GM19023 (cell line): Measurements from ENCODE around the gene ARHGAP26.
"Not testable (repeated sequence)": the region's sequence is repeated elsewhere in the genome, so short reads cannot be mapped to it uniquely, and the experiment has no call there.

Experiments
- ATAC-seq: cut with Tn5 transposase; IDR thresholded peaks from one replicate; pipeline ENCODE4 v1.9.1; 2021; ENCODE audit warnings: mild to moderate bottlenecking, moderate library complexity; ENCODE audit not compliant: unreplicated experiment

ARHGAP26 gene

GRCh38 chr5:143195491-143195890 is 425.3 kb downstream of the ARHGAP26 start:
- ATAC-seq: no peak

GRCh38 chr5:143196601-143197259 is 426.6 kb downstream of the ARHGAP26 start:
- no peak for ATAC-seq

GRCh38 chr5:143197260-143197656 is 427.1 kb downstream of the ARHGAP26 start:
- no peak for ATAC-seq

GRCh38 chr5:143198332-143198731 is 428.2 kb downstream of the ARHGAP26 start:
- no peak for ATAC-seq

GRCh38 chr5:143199161-143199560 is 429.0 kb downstream of the ARHGAP26 start:
- ATAC-seq: no peak

GRCh38 chr5:143199843-143200242 is 429.7 kb downstream of the ARHGAP26 start:
- ATAC-seq: no peak

- ATAC-seq: no peak
Measured at GRCh38 chr5:143200781-143201398, 430.7 kb downstream of the ARHGAP26 start.

- ATAC-seq: no peak
Measured at GRCh38 chr5:143201589-143201988, 431.4 kb downstream of the ARHGAP26 start.

- ATAC-seq: not testable (repeated sequence)
Measured at GRCh38 chr5:143203301-143203956, 433.3 kb downstream of the ARHGAP26 start.

GRCh38 chr5:143204474-143205246 is 434.5 kb downstream of the ARHGAP26 start:
- no peak for ATAC-seq

GRCh38 chr5:143205386-143205785 is 435.2 kb downstream of the ARHGAP26 start:
- no peak for ATAC-seq

GRCh38 chr5:143205883-143206195 is 435.7 kb downstream of the ARHGAP26 start:
- peak; percentile 30 for ATAC-seq

- ATAC-seq: peak; percentile 54
Measured at GRCh38 chr5:143206196-143207053, 436.2 kb downstream of the ARHGAP26 start.

GRCh38 chr5:143207058-143207457 is 436.9 kb downstream of the ARHGAP26 start:
- no peak for ATAC-seq

- ATAC-seq: no peak
Measured at GRCh38 chr5:143207563-143208364, 437.6 kb downstream of the ARHGAP26 start.

GRCh38 chr5:143208365-143208641 is 438.1 kb downstream of the ARHGAP26 start:
- ATAC-seq: no peak

- no peak for ATAC-seq
Measured at GRCh38 chr5:143208781-143209510, 438.8 kb downstream of the ARHGAP26 start.

GRCh38 chr5:143209881-143210395 is 439.8 kb downstream of the ARHGAP26 start:
- no peak for ATAC-seq

- ATAC-seq: no peak
Measured at GRCh38 chr5:143210576-143210975, 440.4 kb downstream of the ARHGAP26 start.
